22Rv1 (cell line): ENCODE results near the gene OBP2A.

Experiments used
- H3K27ac ChIP-seq: fragments of 450-650 bp; 2 replicates; pipeline ENCODE4 v1.5.1; 2017
- CTCF ChIP-seq: fragments of 450-650 bp; IDR thresholded peaks from 2 replicates; pipeline ENCODE4 v1.5.1; 2017; ENCODE audit warnings: mild to moderate bottlenecking
- ZFX ChIP-seq: fragments of 450-650 bp; IDR thresholded peaks from 2 replicates; pipeline ENCODE4 v1.6.1; 2017; ENCODE audit warnings: antibody characterized with exemption, borderline replicate concordance

Gene OBP2A

GRCh38 chr9:135519179-135519971 lies 26.6 kb upstream of the OBP2A start:
- TF ChIP-seq ZFX, result no peak
- TF ChIP-seq CTCF, result no peak
- H3K27ac ChIP-seq, result no peak overlapping the region

GRCh38 chr9:135520916-135521607 lies 24.9 kb upstream of the OBP2A start, which contains the start of gene LCN1:
Gene LCN1 (plus strand): TSS chr9:135521440. CDS start chr9:135521498, 58 bp downstream.
- TF ChIP-seq ZFX, result no peak
- no peak for TF ChIP-seq CTCF
- H3K27ac ChIP-seq, result no peak within 1 kb of the TSS

GRCh38 chr9:135521608-135522095 lies 24.3 kb upstream of the OBP2A start:
- TF ChIP-seq ZFX (no peak), CTCF (no peak)
- H3K27ac ChIP-seq, result no peak overlapping the region

DNA sequence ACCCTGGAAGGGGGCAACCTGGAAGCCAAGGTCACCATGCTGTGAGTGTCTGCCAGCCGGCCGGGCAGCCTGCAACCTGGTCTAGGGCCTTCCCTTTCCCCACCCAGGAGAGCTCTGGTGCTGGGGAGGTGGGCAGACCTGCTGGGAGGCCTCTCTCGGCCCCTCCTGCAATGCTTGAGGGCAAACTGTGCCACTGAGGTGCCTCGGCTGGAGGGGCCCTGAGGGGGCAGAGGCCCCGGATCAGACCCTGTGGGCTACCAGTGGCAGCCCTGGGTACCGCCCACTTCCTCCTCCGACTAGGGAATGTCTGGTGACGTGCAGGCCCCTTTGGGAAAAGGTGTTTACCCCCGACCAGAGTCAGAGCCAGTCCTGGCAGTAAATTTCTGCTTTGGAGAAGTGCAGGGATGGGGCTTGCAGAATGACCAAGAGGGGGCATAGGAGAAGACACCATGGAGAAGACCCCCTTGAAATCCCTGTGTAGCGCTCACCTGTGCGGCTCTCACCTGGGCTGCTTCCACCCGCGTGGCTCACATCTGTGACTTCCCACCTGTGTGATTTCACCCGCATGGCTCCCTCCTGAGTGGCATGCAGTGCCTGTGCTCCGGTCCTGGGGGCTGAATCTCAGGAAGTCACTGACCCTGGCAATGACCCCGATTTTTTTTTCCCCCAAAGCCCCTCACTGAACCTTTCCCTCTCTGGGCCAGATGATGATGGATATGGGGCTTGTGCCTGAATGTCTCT lies 23.6 kb upstream of the OBP2A start:
- H3K27ac ChIP-seq, result no peak overlapping the region

GRCh38 chr9:135522931-135523330 lies 23.0 kb upstream of the OBP2A start:
- H3K27ac ChIP-seq, result no peak overlapping the region
- no peak for TF ChIP-seq ZFX
- TF ChIP-seq CTCF, result no peak

More for the DNA sequence above, 23.6 kb upstream of the OBP2A start:
- TF ChIP-seq CTCF (no peak), ZFX (no peak)

GRCh38 chr9:135523521-135524129 lies 22.3 kb upstream of the OBP2A start:
- TF ChIP-seq CTCF (no peak), ZFX (no peak)
- H3K27ac ChIP-seq, result no peak overlapping the region
